A549 (cell line): Measurements from ENCODE around the gene TMEM51. TPM values are rescaled to one million over a fixed set of nuclear protein-coding genes. Genes with fewer than 3 reads are reported as not detected.

Experiments
- ATAC-seq, 2 experiments: fragments of 200-7000 bp in 1 of 2; fragments of >200 bp in 1 of 2; cut with Nextera tagmentation in 1 of 2; cut with Tn5 transposase in 1 of 2; 3 replicates each; pipeline versions ENCODE4 v1.8.0 to v1.9.1; 2018 to 2020; ENCODE audit warnings: mild to moderate bottlenecking in 1 of 2, moderate library complexity in 1 of 2
- CTCF ChIA-PET: fragments of 300-600 bp; sonication (Branson Sonifier 250); formaldehyde crosslinking; extraction: SDS; loops from one replicate; lab custom pipeline; 2021; ENCODE audit warnings: antibody characterized with exemption, inconsistent platforms; lab: Yijun Ruan, JAX
- POLR2A ChIA-PET: fragments of 350-600 bp; formaldehyde crosslinking; extraction: SDS; loops from one replicate; lab custom pipeline; 2021; ENCODE audit warnings: antibody characterized with exemption, inconsistent platforms; lab: Yijun Ruan, JAX
- DNase-seq, 2 experiments: peaks; one replicate each; pipeline versions ENCODE4 v3.0.0 to v3.0.0-alpha.2; 2011 to 2016; ENCODE audit warnings: low read depth in 1 of 2, low spot score in 1 of 2
- FAIRE-seq: peaks from 2 replicates; lab custom pipeline; 2011; peaks lifted over from hg19 to GRCh38; lab: Jason Lieb, UNC
- H3K27ac ChIP-seq, 2 experiments: fragments of >200 bp; sonication (Bioruptor Twin); formaldehyde crosslinking; 3 replicates each; pipeline ENCODE4 v1.5.1; 2016 to 2017
- H3K4me1 ChIP-seq: fragments of >200 bp; sonication (Bioruptor Twin); formaldehyde crosslinking; 3 replicates; pipeline ENCODE4 v1.6.1; 2016
- H3K4me2 ChIP-seq: fragments of >200 bp; sonication (Bioruptor Twin); formaldehyde crosslinking; 3 replicates; pipeline ENCODE4 v1.6.1; 2016
- H3K4me3 ChIP-seq: fragments of >200 bp; sonication (Bioruptor Twin); formaldehyde crosslinking; 3 replicates; pipeline ENCODE4 v1.5.1; 2016
- H3K9me3 ChIP-seq: fragments of >200 bp; sonication (Bioruptor Twin); formaldehyde crosslinking; 3 replicates; pipeline ENCODE4 v1.6.1; 2016
- ATOH8 ChIP-seq: fragments of 250-450 bp; sonication (Bioruptor Pico); IDR thresholded peaks from 2 replicates; pipeline ENCODE4 v1.5.0; 2020; ENCODE audit warnings: low read depth, mild to moderate bottlenecking, moderate library complexity
- BHLHE40 ChIP-seq: IDR thresholded peaks from 2 replicates; pipeline ENCODE4 v1.6.1; 2012; ENCODE audit warnings: low read depth, low read length, inconsistent platforms
- CTCF ChIP-seq: fragments of >200 bp; sonication (Bioruptor Twin); formaldehyde crosslinking; IDR thresholded peaks from 3 replicates; pipeline ENCODE4 v1.5.1; 2016
- EHF ChIP-seq: fragments of 250-450 bp; sonication (Bioruptor Pico); IDR thresholded peaks from 2 replicates; pipeline ENCODE4 v1.5.0; 2020; ENCODE audit warnings: mild to moderate bottlenecking
- EP300 ChIP-seq, 2 experiments: fragments of >200 bp; sonication (Bioruptor Twin); formaldehyde crosslinking; IDR thresholded peaks; 2 replicates in 1 of 2; 3 replicates in 1 of 2; pipeline ENCODE4 v1.6.1; 2016 to 2017
- FOXS1 ChIP-seq: fragments of 250-450 bp; sonication (Bioruptor Pico); IDR thresholded peaks from 2 replicates; pipeline ENCODE4 v1.5.0; 2020; ENCODE audit warnings: mild to moderate bottlenecking, moderate library complexity
- HES2 ChIP-seq: fragments of >200 bp; sonication (Bioruptor Twin); formaldehyde crosslinking; IDR thresholded peaks from 2 replicates; pipeline ENCODE4 v1.6.1; 2016
- HMGXB4 ChIP-seq: fragments of 250-450 bp; sonication (Bioruptor Pico); IDR thresholded peaks from 2 replicates; pipeline ENCODE4 v1.5.0; 2021; ENCODE audit warnings: mild to moderate bottlenecking, moderate library complexity, borderline replicate concordance
- HOXB5 ChIP-seq: fragments of 250-450 bp; sonication (Bioruptor Pico); IDR thresholded peaks from 2 replicates; pipeline ENCODE4 v1.5.0; 2020; ENCODE audit warnings: mild to moderate bottlenecking, moderate library complexity
- KDM1A ChIP-seq: fragments of 200-600 bp; sonication (generic); IDR thresholded peaks from 2 replicates; pipeline ENCODE4 v1.6.1; 2016; ENCODE audit warnings: low read depth, mild to moderate bottlenecking
- MAX ChIP-seq: IDR thresholded peaks from 2 replicates; pipeline ENCODE4 v1.6.1; 2012
- MYC ChIP-seq: IDR thresholded peaks from 2 replicates; pipeline ENCODE4 v1.6.1; 2012; ENCODE audit warnings: mild to moderate bottlenecking, inconsistent platforms, low read length, improper control_type of control experiment, borderline replicate concordance
- PHF8 ChIP-seq: fragments of 200-600 bp; sonication (generic); IDR thresholded peaks from 2 replicates; pipeline ENCODE4 v1.6.1; 2016; ENCODE audit warnings: low read depth, mild to moderate bottlenecking, antibody characterized with exemption, moderate library complexity, borderline replicate concordance
- POLR2A ChIP-seq: IDR thresholded peaks from 2 replicates; pipeline ENCODE4 v1.6.1; 2012; ENCODE audit warnings: mild to moderate bottlenecking, low read length
- POLR2AphosphoS2 ChIP-seq: conservative IDR thresholded peaks from 2 replicates; pipeline ENCODE4 v1.6.1; 2012; ENCODE audit warnings: low read length, improper control_type of control experiment, inconsistent platforms
- RAD21 ChIP-seq, 2 experiments: fragments of >200 bp in 1 of 2; sonication (Bioruptor Twin) in 1 of 2; formaldehyde crosslinking in 1 of 2; IDR thresholded peaks in 1 of 2; conservative IDR thresholded peaks in 1 of 2; 2 replicates in 1 of 2; 3 replicates in 1 of 2; pipeline ENCODE4 v1.6.1; 2012 to 2018; ENCODE audit warnings: inconsistent platforms in 1 of 2
- RARB ChIP-seq: fragments of 250-450 bp; sonication (Bioruptor Pico); IDR thresholded peaks from 2 replicates; pipeline ENCODE4 v1.8.0; 2021; ENCODE audit warnings: mild to moderate bottlenecking, moderate library complexity
- RFX5 ChIP-seq: fragments of 450-650 bp; IDR thresholded peaks from 2 replicates; pipeline ENCODE4 v1.7.1; 2014; ENCODE audit warnings: antibody characterized with exemption, mild to moderate bottlenecking, moderate library complexity
- RNF2 ChIP-seq: fragments of 200-600 bp; sonication (generic); IDR thresholded peaks from 2 replicates; pipeline ENCODE4 v1.6.1; 2016; ENCODE audit warnings: low read depth, mild to moderate bottlenecking, antibody characterized with exemption, moderate library complexity, borderline replicate concordance
- ZC3H11A ChIP-seq: fragments of 450-650 bp; IDR thresholded peaks from 2 replicates; pipeline ENCODE4 v1.6.1; 2014; ENCODE audit warnings: antibody characterized with exemption, mild to moderate bottlenecking
- ZFP36 ChIP-seq: fragments of 450-650 bp; IDR thresholded peaks from 2 replicates; pipeline ENCODE4 v1.6.1; 2014; ENCODE audit warnings: borderline replicate concordance; ENCODE audit not compliant: partially characterized antibody
- ZSCAN20 ChIP-seq: fragments of 250-450 bp; sonication (Bioruptor Pico); IDR thresholded peaks from 2 replicates; pipeline ENCODE4 v1.8.0; 2022; ENCODE audit warnings: mild to moderate bottlenecking, moderate library complexity
- WGBS: methylation state at CpG from one replicate; pipeline ENCODE4 v1.1.6; 2017; ENCODE audit errors: missing lambda C conversion rate; 5-methylcytosine and 5-hydroxymethylcytosine counted together
- polyA plus RNA-seq, 4 experiments: library from polyadenylated mRNA; depleted of rRNA in 3 of 4; stranded (reverse); fragments of >200 nt; fragmentation: RNase III in 1 of 4; extraction: RNeasy Plus Mini Kit Qiagen cat#74134 plus additional on column Dnase treatment in 1 of 4; gene quantifications; 2 replicates in 3 of 4; 3 replicates in 1 of 4; pipeline ENCODE4 v1.2.3, GENCODE V29; 2011 to 2017

The TMEM51 gene
- polyA plus RNA-seq, 2 of the 4 experiments (the other 2 are of a cell fraction), result 20.0 to 22.8 TPM

- Histone ChIP-seq H3K9me3 (no peaks in the 10 kb centered on the region), H3K4me3 (no peak overlapping the region), H3K4me1 (peaks cover 83% of the 10 kb centered on the region), H3K4me2 (peak overlapping the region; percentile 74), H3K27ac (peak overlapping the region; percentile 71 to 93; a peak in 5 of 6 replicates)
- ATAC-seq (no peak), FAIRE-seq (no peak), DNase-seq (no peak)
- TF ChIP-seq POLR2AphosphoS2 (no peak), KDM1A (peak; percentile 63; the same call in 1 of the 2 replicates), RAD21 (conservative IDR thresholded peaks at IDR 0.05 in 1 of 2, IDR thresholded peaks at IDR 0.05 in 1 of 2) (no peak)
- 79% methylated on average over 12 of the region's 12 CpGs for WGBS
- POLR2A ChIA-PET, result no interaction called here
- CTCF ChIA-PET, result interaction anchor here (2.0 to 7.3 kb wide), 3 partner anchors 9 to 46 kb away, joined by 11 to 78 read pairs (median 11); partner anchors contain the start of gene TMEM51
Observed at GRCh38 chr1:15197591-15198447, 44.3 kb downstream of the TMEM51 start.

GRCh38 chr1:15198684-15199083 lies 45.1 kb downstream of the TMEM51 start:
- Histone ChIP-seq H3K4me2 (no peak overlapping the region), H3K9me3 (no peaks in the 10 kb centered on the region), H3K27ac (peak overlapping the region; percentile 45 to 93; a peak in 5 of 6 replicates), H3K4me3 (no peak overlapping the region), H3K4me1 (peaks cover 82% of the 10 kb centered on the region)
- ChIA-PET POLR2A (no interaction called here), CTCF (interaction anchor here (0.9 to 7.3 kb wide), 4 partner anchors 10 to 83 kb away, joined by 3 to 78 read pairs (median 7); partner anchors contain the start of gene TMEM51)
- ATAC-seq (no peak), DNase-seq (no peak), FAIRE-seq (no peak)
- WGBS, result 50% methylated on average over 4 of the region's 8 CpGs
- TF ChIP-seq ZFP36 (no peak), EP300 (IDR thresholded peaks at IDR 0.05) (no peak), ZSCAN20 (CRISPR knock-in tag) (no peak), ATOH8 (CRISPR knock-in tag) (no peak), EHF (no peak), RNF2 (no peak), MYC (no peak), FOXS1 (CRISPR knock-in tag) (no peak), ZC3H11A (no peak), HMGXB4 (CRISPR knock-in tag) (no peak), HOXB5 (CRISPR knock-in tag) (no peak), MAX (no peak), RFX5 (no peak), BHLHE40 (no peak), CTCF (no peak), RARB (CRISPR knock-in tag) (no peak), HES2 (no peak), PHF8 (no peak), POLR2A (no peak)
